ENCODE data around the gene HLA-E.

Gene HLA-E

DNA sequence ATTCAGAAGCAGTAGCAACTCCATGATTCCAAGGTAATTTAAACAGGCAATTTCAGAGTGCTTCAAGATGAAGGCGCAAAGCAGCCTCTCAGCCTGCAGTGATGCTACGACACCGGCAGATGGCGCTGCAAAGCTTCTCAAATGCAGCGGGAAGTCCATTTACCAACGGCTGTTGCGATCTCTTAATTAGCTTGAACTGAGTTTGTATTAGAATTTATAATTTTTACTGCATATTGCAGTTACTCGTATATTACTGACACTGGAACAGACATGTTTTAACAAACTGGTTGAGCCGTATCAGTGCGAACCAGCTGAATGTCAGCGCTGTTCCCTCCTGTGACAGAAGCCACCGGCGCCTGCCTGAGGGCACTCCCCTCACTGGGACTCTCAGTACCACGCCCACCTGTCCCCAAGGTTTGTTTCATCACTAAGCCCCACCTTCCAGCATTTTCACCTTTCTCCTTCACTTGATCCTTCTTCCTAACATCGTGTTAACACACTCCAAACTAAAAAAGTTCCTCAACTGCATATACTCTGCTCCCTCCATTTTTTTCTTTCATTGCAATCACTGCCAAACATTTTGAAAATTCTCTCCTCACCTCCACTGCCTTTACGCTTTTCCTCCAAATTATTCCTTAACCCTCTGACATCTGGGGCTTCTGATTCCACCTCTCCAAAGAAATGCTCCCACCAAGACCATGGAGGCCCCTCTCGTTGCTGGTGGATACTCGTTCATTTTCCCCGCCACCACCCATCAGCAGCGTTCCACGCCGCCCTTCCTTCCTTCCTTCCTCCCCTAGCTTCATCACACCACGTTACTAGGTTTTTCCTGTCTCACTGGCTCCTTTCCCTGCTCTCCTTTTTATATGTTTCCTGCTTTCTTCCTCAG lies 52.5 kb downstream of the HLA-E start:
- peak; percentile 84 for DNase-seq (ENCODE audit: low spot score)

DNA sequence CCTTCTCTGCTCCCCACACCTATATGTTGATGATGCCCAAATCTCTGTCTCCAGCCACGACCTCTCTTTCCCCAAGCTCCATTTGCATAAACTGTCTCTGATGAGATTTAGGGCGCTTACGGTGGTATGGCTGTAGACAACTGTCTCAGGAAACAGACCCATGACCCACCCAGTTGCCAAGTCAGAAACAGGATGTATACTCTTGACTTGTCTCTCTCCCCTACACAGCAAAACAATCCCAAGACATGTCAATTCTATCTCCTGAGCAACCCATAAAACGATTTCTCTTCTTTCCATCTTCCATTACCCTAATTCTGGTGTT lies 53.1 kb downstream of the HLA-E start:
- no peak for DNase-seq (ENCODE audit: low spot score)

DNA sequence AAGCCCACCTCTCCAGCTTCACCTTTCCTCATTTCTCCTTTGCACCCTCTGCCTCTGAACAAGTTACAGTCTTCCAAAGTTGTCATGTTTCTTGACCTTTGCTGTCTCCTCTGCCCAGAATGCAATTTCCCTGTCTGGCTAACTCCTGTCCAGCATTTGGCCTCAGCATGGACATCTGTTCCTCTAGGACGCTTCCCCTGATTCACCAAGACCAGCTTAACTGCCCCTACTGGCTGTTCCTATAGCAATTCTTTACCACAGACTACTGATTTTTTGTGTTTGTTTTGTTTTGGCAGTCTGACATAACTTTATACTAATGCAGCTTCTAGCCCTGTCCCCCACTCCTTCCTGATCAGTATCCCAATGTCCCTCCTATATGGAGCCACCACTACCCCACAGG lies 53.6 kb downstream of the HLA-E start:
- DNase-seq (ENCODE audit: low spot score): no peak
